GF-D8 (cell line): Measurements from ENCODE around the gene BAZ2B.
"Not testable (repeated sequence)": the region's sequence is repeated elsewhere in the genome, so short reads cannot be mapped to it uniquely, and the experiment has no call there.

Experiments
- DNase-seq: peaks from one replicate; lab custom pipeline; 2025; lab: John Stamatoyannopoulos, UW

The BAZ2B gene

GRCh38 chr2:159411460-159411859 is 204.9 kb downstream of the BAZ2B start:
- DNase-seq = no peak

DNA sequence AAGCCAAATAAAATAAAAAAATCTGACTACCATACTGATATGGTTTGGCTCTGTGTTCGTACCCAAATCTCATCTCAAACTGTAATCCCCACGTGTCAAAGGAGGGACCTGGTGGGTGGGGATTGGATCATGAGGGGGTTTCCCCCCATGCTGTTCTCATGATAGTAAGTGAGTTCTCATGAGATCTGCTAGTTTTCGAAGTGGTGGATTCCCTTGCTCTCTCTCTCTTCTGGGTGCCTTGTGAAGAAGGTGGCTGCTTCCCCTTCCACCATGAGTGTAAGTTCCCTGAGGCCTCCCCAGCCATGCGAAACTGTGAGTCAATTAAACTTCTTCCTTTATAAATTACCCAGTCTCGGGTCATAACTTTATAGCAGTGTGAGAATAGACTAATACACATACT is 206.1 kb downstream of the BAZ2B start:
- no peak for DNase-seq

DNA sequence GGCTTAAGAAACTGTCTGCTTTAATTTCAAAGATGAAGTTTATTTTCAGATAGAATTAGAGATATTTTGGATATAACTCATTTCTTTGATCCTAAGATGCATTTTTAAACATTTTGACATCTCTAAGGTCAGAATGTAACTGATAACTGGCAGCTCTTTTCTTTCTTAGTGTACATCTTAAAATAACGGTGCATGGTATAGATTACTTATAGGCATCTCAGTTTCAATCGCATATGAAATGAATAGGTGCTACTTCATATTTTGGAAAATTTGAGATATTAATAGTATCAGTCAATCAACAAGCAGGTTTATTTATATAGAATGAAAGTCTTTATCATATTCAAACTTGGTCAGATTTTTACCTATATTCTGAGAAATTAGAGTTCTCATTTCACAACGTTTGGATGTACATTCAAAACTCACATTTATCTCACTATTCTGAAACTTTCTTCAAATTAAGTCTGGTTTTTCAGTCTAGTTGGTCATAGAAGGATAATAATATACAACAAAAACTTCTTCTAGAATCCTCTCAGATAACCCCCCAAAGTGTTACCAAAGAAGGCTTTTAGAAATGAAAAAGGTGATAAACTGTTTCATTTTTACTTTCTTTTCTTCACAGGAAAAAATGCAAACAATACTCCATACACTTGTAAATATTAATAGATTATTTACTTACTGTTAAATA is 207.1 kb downstream of the BAZ2B start:
- DNase-seq = no peak

GRCh38 chr2:159402790-159403189 is 213.6 kb downstream of the BAZ2B start:
- no peak for DNase-seq

GRCh38 chr2:159402160-159402559 is 214.2 kb downstream of the BAZ2B start:
- not testable (repeated sequence) for DNase-seq

DNA sequence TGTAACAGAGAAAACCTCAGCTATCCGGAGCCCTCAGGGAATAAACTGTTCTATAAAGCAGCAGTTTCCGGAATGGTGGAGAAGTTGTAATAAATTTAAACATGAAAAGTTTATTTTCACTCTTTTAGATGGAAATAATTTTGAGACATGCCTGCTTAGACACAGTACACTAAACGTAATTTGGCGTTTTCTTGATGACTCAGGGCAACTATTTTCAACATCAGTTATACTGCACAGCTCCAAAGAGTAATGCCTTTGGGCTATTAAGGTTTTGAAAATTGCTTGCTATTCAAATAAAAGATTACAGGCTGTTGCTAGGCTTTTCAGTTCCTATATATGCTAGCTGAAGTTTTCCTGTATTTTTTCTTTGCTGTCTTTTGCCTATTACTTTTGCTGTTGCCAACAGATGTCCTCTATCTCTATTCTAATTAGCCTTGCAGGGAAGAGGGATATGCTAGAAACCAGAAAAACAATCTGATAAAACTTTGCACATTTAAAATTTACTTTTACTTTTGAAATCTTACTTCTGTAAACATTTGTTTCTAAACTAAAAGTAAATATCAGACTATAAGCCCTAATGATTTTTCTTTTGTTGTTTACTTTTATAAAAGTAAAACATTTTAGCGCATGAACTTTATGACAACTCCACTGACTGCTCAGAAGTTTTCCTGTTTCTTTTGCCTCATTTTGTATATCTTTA is 216.5 kb downstream of the BAZ2B start:
- no peak for DNase-seq

GRCh38 chr2:159396799-159397198 is 219.5 kb downstream of the BAZ2B start:
- no peak for DNase-seq

DNA sequence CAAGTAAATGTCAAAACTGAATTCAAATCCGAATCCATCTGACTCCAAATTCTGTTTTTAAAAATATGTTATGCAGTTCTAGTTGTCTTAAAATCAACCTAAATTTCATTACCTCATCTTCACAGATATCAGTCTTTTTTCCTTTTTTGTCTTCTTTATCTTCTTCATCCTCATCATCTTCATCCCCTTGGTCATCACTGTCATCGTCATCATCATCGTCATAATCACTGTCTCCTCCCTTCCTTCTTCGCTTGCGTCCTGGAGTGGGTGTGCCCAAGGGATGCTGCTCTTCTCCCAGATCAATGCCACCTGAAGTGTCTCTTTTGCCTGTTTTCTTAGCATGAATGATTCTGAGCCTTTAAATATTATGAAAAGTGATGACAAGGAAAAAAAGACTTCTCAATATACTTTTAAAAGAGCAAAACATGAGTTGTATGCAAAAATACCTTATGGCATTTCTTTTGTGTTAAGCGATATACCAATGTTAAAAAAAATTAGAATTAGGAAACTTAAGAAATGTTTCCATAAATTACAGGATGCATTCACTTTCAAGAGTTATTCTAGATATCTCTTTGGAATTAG is 233.8 kb downstream of the BAZ2B start:
- DNase-seq = no peak

DNA sequence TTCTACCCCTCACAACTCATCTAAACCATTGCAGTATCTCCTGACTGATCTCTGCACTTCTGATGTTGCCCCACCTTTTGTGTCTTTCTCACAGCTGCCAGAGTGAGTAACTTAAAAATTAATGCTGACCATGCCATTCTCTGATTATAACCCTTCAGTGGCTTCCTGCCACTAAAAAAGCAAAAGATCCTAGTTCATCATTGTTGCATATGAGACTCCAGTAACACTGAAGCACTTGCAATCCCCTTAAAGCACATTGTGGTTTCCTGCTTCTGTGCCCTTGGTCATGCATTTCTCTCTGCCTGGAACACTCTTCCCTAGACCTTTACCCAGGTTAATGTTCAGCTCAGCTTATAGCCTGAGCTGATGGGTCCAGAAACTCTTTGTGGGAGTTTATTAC is 234.8 kb downstream of the BAZ2B start:
- peak; percentile 33 for DNase-seq

DNA sequence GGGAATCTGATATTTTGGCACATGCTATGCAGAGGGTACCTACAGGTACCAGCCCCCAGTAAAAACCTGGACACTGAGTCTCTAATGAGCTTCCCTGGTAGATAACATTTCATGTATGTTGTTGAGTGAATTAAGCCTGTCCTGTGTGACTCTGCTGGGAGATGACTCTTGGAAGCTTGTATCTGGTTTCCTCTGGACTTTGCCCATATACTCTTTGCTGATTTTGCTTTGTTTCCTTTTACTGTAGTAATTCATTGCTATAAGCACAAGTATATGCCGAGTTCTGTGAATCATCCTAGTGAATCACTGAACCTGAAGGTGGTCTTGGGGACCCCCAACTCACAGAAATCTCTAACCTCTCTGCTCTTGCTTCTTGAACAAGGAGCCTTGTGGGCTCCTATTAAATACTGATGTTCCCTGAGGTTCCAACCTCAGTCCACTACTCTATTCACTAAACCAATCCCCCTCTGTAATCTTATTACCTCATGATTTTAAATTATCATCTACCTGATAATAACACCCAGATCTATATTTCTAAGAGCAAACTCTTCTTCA is 235.6 kb downstream of the BAZ2B start:
- DNase-seq = no peak

GRCh38 chr2:159379181-159379580 is 237.2 kb downstream of the BAZ2B start:
- DNase-seq = no peak

DNA sequence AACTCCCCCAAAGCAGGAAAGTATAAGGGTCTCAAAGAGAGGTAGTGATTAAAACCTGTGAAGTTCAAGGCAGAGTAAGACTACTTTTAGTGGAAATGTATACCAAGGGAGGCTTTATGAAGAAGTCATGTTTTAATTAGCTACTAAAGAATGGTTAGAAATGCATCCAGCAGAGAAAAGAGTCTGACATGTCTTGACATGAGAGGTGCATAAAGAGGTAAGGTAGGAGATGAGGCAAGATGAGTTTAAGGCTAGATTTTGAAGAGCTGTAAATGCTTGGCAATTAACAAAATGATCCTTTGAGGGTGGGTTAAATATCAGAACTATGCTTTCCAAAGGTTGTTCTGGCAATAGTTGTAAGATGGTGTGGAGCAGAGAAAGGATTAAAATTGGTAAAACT is 241.1 kb downstream of the BAZ2B start:
- no peak for DNase-seq

GRCh38 chr2:159371506-159371905 is 244.8 kb downstream of the BAZ2B start:
- DNase-seq = no peak

GRCh38 chr2:159366538-159366937 is 249.8 kb downstream of the BAZ2B start:
- no peak for DNase-seq

DNA sequence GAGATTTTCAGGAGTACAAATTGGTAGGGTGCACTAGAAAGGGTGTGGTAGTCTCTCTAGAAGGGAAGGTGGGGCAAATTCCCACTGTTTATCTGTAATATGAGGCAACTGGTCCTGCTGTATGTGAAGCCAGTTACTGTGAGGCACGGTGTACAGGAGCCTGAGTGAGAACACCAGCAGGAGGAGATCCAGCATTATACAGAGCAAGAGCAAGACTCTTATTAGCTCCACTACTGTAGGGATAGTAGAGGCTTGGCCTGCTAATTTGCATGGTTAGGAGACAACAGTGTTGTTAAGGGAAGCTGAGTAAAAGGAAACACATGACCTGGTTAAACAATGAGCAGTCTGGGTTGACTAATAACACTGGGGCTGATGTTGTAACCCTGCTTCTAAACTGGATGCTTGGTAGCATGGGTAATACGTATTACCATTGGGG is 253.5 kb downstream of the BAZ2B start:
- DNase-seq = peak; percentile 17

- DNase-seq = no peak
These were observed 254.3 kb downstream of the BAZ2B start for GRCh38 chr2:159362094-159362493.

GRCh38 chr2:159361603-159362002 is 254.7 kb downstream of the BAZ2B start:
- DNase-seq = not testable (repeated sequence)

DNA sequence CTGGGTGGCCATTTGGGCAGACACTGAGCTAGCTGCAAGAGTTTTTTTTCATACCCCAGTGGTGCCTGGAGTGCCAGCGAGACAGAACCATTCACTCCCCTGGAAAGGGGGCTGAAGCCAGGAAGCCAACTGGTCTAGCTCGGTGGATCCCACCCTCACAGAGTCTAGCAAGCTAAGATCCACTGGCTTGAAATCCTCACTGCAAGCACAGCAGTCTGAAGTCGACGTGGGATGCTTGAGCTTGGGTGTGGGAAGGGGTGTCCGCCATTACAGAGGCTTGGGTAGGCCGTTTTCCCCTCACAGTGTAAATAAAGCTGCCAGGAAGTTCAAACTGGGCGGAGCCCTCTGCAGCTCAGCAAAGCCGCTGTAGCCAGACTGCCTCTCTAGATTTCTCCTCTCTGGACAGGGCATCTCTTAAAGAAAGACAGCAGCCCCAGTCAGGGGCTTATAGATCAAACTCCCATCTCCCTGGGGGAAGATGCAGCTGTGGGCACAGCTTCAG is 260.2 kb downstream of the BAZ2B start:
- no peak for DNase-seq

- DNase-seq = no peak
These were observed 264.4 kb downstream of the BAZ2B start for GRCh38 chr2:159351977-159352376.

- DNase-seq = no peak
These were observed 266.6 kb downstream of the BAZ2B start for GRCh38 chr2:159349674-159350299.

DNA sequence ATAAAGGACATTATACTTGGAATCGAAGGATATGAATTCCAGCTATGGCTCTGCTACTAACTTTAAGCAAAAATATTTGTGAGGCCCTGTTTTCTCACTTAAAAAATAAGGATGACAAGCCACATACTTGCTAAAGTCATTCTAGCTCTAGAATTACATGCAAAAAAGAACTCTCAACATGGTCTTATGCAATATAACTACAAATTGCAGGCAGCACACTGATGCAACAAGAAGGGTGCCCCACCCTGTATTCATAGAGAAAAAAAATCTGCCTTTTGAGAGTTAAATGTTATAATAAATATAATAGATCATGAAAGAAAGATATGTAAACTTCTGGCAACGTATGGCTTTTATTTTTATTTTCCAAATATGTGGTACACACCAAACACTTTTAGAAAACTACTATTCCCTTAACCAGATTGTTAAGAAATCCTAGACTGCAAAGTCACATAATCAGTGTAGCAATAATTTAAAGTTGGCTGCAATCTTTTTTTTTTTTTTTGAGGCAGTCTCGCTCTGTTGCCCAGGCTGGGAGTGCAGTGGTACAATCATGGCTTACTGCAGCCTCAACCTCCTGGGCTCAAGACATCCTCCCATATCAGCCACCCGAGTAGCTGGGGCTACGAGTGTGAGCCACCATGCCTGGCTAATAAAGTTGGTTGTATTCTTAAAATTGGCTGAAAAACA is 289.6 kb downstream of the BAZ2B start:
- DNase-seq = peak; percentile 17

DNA sequence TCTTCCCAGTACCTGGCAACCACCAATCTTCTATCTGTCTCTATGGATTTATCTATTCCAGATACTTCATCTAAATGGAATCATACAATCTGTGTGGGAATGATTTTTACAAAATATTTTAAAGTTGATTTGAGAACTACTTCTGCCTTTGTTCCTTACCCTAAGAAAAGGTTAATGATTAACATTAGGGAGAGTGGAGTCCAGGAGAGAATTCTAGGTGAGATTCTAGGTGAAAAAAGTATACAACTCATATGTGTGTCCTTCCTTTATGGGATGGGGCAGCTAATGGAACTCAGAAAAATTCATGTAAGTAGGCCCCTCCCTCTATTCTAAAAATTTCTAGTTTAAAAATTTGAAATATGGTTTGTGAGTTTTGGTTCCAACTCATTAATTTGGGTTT is 293.9 kb downstream of the BAZ2B start:
- no peak for DNase-seq
